ENCODE data around the gene SPAG8. TPM values are rescaled to one million over a fixed set of nuclear protein-coding genes. Genes with fewer than 3 reads are reported as not detected.

The SPAG8 gene
- 0.12 and 0.14 TPM in 2 replicates for total RNA-seq

GRCh38 chr9:35812025-35812602 lies at the start of gene SPAG8:
TSS of gene SPAG8 (minus strand) at chr9:35812262. CDS start at chr9:35812147, 115 bp downstream.
- peak within 1 kb of the TSS; percentile 66 for H3K4me3 ChIP-seq (ENCODE audit: low read depth, low read length)
- TF ChIP-seq CTCF (conservative IDR thresholded peaks at IDR 0.05; ENCODE audit: low read depth, low read length): no peak
- DNase-seq (ENCODE audit: low read depth): peak; percentile 64

GRCh38 chr9:35861161-35861897 lies 49.3 kb upstream of the SPAG8 start:
- TF ChIP-seq CTCF (conservative IDR thresholded peaks at IDR 0.05; ENCODE audit: low read depth, low read length): no peak
- no peak for DNase-seq (ENCODE audit: low read depth)

GRCh38 chr9:35859990-35860339 lies 47.9 kb upstream of the SPAG8 start:
- TF ChIP-seq CTCF (conservative IDR thresholded peaks at IDR 0.05; ENCODE audit: low read depth, low read length): no peak
- H3K4me3 ChIP-seq (ENCODE audit: low read depth, low read length): no peak overlapping the region
- no peak for DNase-seq (ENCODE audit: low read depth)

More at GRCh38 chr9:35861161-35861897, 49.3 kb upstream of the SPAG8 start:
- H3K4me3 ChIP-seq (ENCODE audit: low read depth, low read length): no peak overlapping the region

- no peak for DNase-seq (ENCODE audit: low read depth)
- no peak overlapping the region for H3K4me3 ChIP-seq (ENCODE audit: low read depth, low read length)
- no peak for TF ChIP-seq CTCF (conservative IDR thresholded peaks at IDR 0.05; ENCODE audit: low read depth, low read length)
These were observed 47.4 kb upstream of the SPAG8 start for GRCh38 chr9:35859310-35859989.

GRCh38 chr9:35858458-35858857 lies 46.4 kb upstream of the SPAG8 start:
- no peak overlapping the region for H3K4me3 ChIP-seq (ENCODE audit: low read depth, low read length)
- TF ChIP-seq CTCF (conservative IDR thresholded peaks at IDR 0.05; ENCODE audit: low read depth, low read length): no peak
- no peak for DNase-seq (ENCODE audit: low read depth)

GRCh38 chr9:35856882-35857281 lies 44.8 kb upstream of the SPAG8 start:
- DNase-seq (ENCODE audit: low read depth): no peak
- no peak for TF ChIP-seq CTCF (conservative IDR thresholded peaks at IDR 0.05; ENCODE audit: low read depth, low read length)
- H3K4me3 ChIP-seq (ENCODE audit: low read depth, low read length): no peak overlapping the region
